ENCODE data around the gene BRD3.

BRD3 gene

DNA sequence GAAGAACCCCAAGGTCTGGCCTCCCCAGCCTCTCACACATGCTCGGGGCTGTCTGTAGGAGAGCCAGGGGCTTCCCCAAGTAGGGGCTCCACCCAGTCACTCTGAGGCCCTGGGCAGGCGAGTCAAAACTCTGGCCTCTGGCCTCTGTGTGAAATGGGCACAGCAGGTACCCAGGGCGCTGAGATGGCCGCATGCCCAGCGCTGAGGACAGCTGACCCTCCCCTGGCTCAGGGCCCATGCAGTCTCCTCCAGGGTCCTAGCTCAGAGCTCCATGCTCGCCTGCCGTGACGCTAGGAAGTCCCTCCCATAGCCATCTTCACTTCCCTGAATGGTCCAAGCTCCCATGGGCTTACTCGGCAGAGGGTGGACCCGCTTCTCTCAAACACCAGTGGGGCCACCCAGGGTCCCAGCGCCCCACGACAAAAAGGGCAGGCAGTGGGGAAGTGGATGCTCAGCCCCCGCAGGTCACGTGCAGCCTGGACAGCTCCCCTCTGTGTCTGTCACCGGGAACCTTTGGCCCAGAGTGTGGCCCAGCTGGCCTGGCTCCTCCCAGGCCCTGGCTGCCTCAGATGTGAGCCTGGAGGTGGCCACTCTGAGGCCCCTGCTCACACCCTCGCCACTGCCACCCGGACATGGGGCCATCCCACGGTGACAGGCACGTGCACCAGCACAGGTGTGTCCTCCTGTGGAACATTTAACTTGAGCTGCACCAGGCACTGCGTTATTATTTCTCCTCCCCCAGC, 63.5 kb downstream of the BRD3 start:
- Mint-ChIP-seq H3K27ac (no peak overlapping the region), H3K9me3 (peaks cover 3% of the 10 kb centered on the region), H3K27me3 (ENCODE audit: low read depth) (peaks cover 27% of the 10 kb centered on the region), H3K4me3 (no peak overlapping the region), H3K36me3 (ENCODE audit: low read depth) (no peaks in the 10 kb centered on the region), H3K4me1 (peaks cover 23% of the 10 kb centered on the region)
- TF ChIP-seq, protein P1, sequence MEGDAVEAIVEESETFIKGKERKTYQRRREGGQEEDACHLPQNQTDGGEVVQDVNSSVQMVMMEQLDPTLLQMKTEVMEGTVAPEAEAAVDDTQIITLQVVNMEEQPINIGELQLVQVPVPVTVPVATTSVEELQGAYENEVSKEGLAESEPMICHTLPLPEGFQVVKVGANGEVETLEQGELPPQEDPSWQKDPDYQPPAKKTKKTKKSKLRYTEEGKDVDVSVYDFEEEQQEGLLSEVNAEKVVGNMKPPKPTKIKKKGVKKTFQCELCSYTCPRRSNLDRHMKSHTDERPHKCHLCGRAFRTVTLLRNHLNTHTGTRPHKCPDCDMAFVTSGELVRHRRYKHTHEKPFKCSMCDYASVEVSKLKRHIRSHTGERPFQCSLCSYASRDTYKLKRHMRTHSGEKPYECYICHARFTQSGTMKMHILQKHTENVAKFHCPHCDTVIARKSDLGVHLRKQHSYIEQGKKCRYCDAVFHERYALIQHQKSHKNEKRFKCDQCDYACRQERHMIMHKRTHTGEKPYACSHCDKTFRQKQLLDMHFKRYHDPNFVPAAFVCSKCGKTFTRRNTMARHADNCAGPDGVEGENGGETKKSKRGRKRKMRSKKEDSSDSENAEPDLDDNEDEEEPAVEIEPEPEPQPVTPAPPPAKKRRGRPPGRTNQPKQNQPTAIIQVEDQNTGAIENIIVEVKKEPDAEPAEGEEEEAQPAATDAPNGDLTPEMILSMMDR (IDR thresholded peaks at IDR 0.05; ENCODE audit: unreplicated experiment in 3 of 3): no peak

DNA sequence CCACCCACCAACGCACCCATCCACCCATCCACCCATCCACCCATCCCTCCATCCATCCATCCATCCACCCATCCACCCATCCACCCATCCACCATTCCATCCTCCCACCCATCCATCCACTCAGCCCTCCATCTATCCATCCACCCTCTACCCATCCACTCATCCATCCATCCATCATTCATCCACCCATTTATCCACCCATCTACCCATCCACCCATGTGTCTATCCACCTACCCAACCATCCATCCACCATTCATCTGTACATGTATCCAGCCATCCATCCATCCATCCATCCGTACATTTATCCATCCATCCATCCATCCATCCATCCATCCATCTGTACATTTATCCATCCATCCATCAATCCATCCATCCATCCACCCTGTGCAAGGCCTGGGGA, 64.6 kb downstream of the BRD3 start:
- H3K27me3 Mint-ChIP-seq (ENCODE audit: low read depth): peaks cover 20% of the 10 kb centered on the region
- H3K27ac Mint-ChIP-seq: no peak overlapping the region
- peaks cover 25% of the 10 kb centered on the region for H3K4me1 Mint-ChIP-seq
- TF ChIP-seq, protein P1 (IDR thresholded peaks at IDR 0.05; ENCODE audit: unreplicated experiment in 3 of 3): no peak
- peaks cover 3% of the 10 kb centered on the region for H3K9me3 Mint-ChIP-seq
- H3K4me3 Mint-ChIP-seq: no peak overlapping the region
- no peaks in the 10 kb centered on the region for H3K36me3 Mint-ChIP-seq (ENCODE audit: low read depth)

DNA sequence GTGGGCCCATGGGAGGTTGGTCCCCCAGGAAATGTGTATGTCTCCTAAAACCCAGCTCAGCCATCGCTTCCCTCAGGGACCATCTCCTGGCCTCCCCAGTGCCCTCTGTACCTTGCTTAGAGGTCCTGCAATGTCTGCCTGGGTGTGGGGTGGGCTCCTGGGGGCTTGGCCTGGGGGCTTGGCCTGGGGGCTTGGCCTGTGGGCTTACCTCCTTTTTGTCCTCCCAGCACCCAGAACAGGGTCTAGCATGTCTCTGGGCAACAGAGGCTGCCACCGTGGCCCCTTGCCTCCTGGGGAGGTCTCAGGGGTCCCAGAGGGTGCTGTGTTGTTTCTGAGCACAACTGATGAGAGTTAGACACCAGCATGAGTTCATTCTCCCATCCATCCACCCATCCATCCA, 65.0 kb downstream of the BRD3 start:
- Mint-ChIP-seq H3K27me3 (ENCODE audit: low read depth) (peaks cover 18% of the 10 kb centered on the region), H3K4me3 (no peak overlapping the region), H3K27ac (no peak overlapping the region), H3K4me1 (peaks cover 25% of the 10 kb centered on the region), H3K9me3 (peaks cover 3% of the 10 kb centered on the region), H3K36me3 (ENCODE audit: low read depth) (no peaks in the 10 kb centered on the region)
- TF ChIP-seq, protein P1 (IDR thresholded peaks at IDR 0.05; ENCODE audit: unreplicated experiment in 3 of 3): no peak

DNA sequence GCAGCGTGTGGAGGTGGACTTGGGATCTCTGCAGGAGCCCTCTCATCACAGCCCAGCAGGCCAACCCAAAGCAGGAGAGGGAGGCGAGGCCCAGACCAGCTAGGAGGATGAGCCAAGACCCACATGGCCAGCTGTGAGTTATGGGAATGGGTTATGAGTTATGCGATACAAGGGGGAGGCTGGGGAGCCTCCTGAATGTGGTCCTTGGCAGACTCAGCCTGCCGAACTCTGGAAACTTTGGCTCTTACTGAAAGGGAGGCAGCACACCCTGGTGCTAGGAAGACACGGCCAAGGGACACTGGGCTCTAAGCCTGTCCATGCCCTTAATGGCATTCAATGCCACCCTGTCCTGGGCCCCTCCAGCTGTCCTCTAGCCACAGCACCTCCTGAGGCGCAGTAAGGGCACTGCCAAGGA, 68.0 kb downstream of the BRD3 start:
- Mint-ChIP-seq H3K27ac (peak overlapping the region; percentile 45 to 80 (median 77)), H3K4me1 (peaks cover 18% of the 10 kb centered on the region), H3K4me3 (peak overlapping the region in 1 of 3 experiments; percentile 6), H3K27me3 (ENCODE audit: low read depth) (peaks cover 19% of the 10 kb centered on the region), H3K9me3 (no peaks in the 10 kb centered on the region), H3K36me3 (ENCODE audit: low read depth) (no peaks in the 10 kb centered on the region)
- TF ChIP-seq, protein P1 (IDR thresholded peaks at IDR 0.05; ENCODE audit: unreplicated experiment in 3 of 3): no peak

DNA sequence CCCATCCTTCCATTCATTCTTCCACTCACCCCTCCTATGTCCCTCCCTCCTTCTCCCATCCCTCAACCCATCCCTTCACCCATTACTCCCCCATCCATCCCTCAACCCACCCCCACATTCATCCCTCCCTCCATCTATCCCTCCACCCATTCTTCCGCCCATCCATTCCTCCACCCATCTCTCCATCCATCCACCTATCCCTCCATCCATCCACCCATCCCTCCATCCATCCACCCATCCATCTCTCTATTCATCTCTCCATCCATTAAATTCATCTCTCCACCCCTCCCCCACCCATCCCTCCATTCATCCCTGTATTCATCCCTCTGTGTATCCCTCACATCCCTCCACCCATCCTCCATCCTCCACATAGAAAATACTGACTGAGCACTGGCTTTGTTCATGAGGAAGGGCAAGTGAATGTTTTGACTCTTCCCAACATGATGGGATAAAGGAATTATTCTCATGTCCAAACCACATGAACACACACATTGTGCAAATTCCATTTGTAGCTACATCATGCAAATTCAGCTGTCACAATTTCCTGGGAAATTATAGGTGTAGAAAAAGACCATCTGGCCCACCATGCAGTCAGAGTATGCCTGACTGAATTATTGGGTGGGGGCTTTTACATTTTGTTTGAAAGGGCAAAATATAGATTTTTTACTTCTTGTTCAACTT, 68.8 kb downstream of the BRD3 start:
- peak overlapping the region; percentile 45 to 80 (median 77) for H3K27ac Mint-ChIP-seq
- TF ChIP-seq, protein P1 (IDR thresholded peaks at IDR 0.05; ENCODE audit: unreplicated experiment in 3 of 3): no peak
- peaks cover 15% of the 10 kb centered on the region for H3K27me3 Mint-ChIP-seq (ENCODE audit: low read depth)

More for the DNA sequence above, 68.8 kb downstream of the BRD3 start:
- H3K9me3 Mint-ChIP-seq: no peaks in the 10 kb centered on the region
- H3K4me3 Mint-ChIP-seq: no peak overlapping the region
- no peaks in the 10 kb centered on the region for H3K36me3 Mint-ChIP-seq (ENCODE audit: low read depth)
- H3K4me1 Mint-ChIP-seq: peaks cover 23% of the 10 kb centered on the region

Measured in nephron (organoid).